HT1080 (cell line): ENCODE measurements around the gene TNIK. TPM values are rescaled to one million over a fixed set of nuclear protein-coding genes. Genes with fewer than 3 reads are reported as not detected.

Experiments used
- DNase-seq: peaks from one replicate; pipeline ENCODE4 v3.0.0-alpha.2; 2015; ENCODE audit warnings: low read depth
- total RNA-seq: library from RNA; depleted of rRNA; stranded (reverse); fragments of >200 nt; shearing (Covaris generic); gene quantifications from 2 replicates; pipeline ENCODE4 v1.2.3, GENCODE V29; 2014

TNIK gene
- total RNA-seq, 1 experiment from 2014 or later, result 16.1 TPM

- no peak for DNase-seq
These were observed 284.4 kb downstream of the TNIK start for GRCh38 chr3:171175741-171176234.

- no peak for DNase-seq
These were observed 286.5 kb downstream of the TNIK start for GRCh38 chr3:171173736-171174135.

GRCh38 chr3:171172070-171172469, 288.1 kb downstream of the TNIK start:
- DNase-seq, result no peak

GRCh38 chr3:171169866-171170265, 290.3 kb downstream of the TNIK start:
- no peak for DNase-seq

GRCh38 chr3:171169443-171169842, 290.8 kb downstream of the TNIK start:
- DNase-seq, result no peak

- no peak for DNase-seq
These were observed 291.7 kb downstream of the TNIK start for GRCh38 chr3:171168551-171168950.

GRCh38 chr3:171168086-171168485, 292.1 kb downstream of the TNIK start:
- peak; percentile 70 for DNase-seq

- no peak for DNase-seq
These were observed 294.2 kb downstream of the TNIK start for GRCh38 chr3:171165983-171166382.

GRCh38 chr3:171165499-171165921, 294.7 kb downstream of the TNIK start:
- no peak for DNase-seq

- DNase-seq, result no peak
These were observed 296.1 kb downstream of the TNIK start for GRCh38 chr3:171164067-171164465.

- DNase-seq, result peak; percentile 46
These were observed 296.8 kb downstream of the TNIK start for GRCh38 chr3:171163101-171164066.

GRCh38 chr3:171160325-171160724, 299.9 kb downstream of the TNIK start:
- DNase-seq, result peak; percentile 21

- no peak for DNase-seq
These were observed 300.4 kb downstream of the TNIK start for GRCh38 chr3:171159822-171160157.

- no peak for DNase-seq
These were observed 301.0 kb downstream of the TNIK start for GRCh38 chr3:171159024-171159821.

- DNase-seq, result no peak
These were observed 302.2 kb downstream of the TNIK start for GRCh38 chr3:171157980-171158379.

- DNase-seq, result no peak
These were observed 302.9 kb downstream of the TNIK start for GRCh38 chr3:171157286-171157685.

GRCh38 chr3:171156401-171157010, 303.7 kb downstream of the TNIK start:
- peak; percentile 28 for DNase-seq

GRCh38 chr3:171155122-171155700, 305.0 kb downstream of the TNIK start:
- DNase-seq, result no peak

- DNase-seq, result no peak
These were observed 309.3 kb downstream of the TNIK start for GRCh38 chr3:171150945-171151344.

GRCh38 chr3:171149526-171150116, 310.6 kb downstream of the TNIK start:
- DNase-seq, result no peak

- DNase-seq, result no peak
These were observed 314.4 kb downstream of the TNIK start for GRCh38 chr3:171145798-171146197.
